GM06990 (cell line): ENCODE data around the gene KCNQ5.

Experiments
- DNase-seq: peaks from one replicate; pipeline ENCODE4 v3.0.0-alpha.2; 2011; ENCODE audit not compliant: insufficient read length; ENCODE audit errors: extremely low read depth
- H3K27me3 ChIP-seq: replicated peaks from 2 replicates; pipeline ENCODE4 v1.6.0; 2011; ENCODE audit warnings: low read length; ENCODE audit not compliant: control insufficient read depth, insufficient read depth
- H3K36me3 ChIP-seq: 2 replicates; pipeline ENCODE4 v1.5.1; 2011; ENCODE audit warnings: low read length; ENCODE audit not compliant: control insufficient read depth, insufficient read depth
- H3K4me3 ChIP-seq: replicated peaks from 2 replicates; pipeline ENCODE4 v1.5.1; 2011; ENCODE audit warnings: low read depth, mild to moderate bottlenecking, control low read depth, low read length
- CTCF ChIP-seq: IDR thresholded peaks from 2 replicates; pipeline ENCODE4 v1.5.1; 2011; ENCODE audit warnings: low read length, control low read depth, mild to moderate bottlenecking, inconsistent platforms; ENCODE audit not compliant: insufficient read depth, poor library complexity, severe bottlenecking

KCNQ5 gene

GRCh38 chr6:72672906-72673305 is 51.0 kb downstream of the KCNQ5 start:
- no peaks in the 10 kb centered on the region for H3K27me3 ChIP-seq
- no peak for DNase-seq
- TF ChIP-seq CTCF, result no peak
- H3K4me3 ChIP-seq, result no peak overlapping the region
- H3K36me3 ChIP-seq, result no peaks in the 10 kb centered on the region

- Histone ChIP-seq H3K27me3 (no peaks in the 10 kb centered on the region), H3K4me3 (no peak overlapping the region), H3K36me3 (no peaks in the 10 kb centered on the region)
- TF ChIP-seq CTCF, result no peak
- no peak for DNase-seq
These were observed 53.0 kb downstream of the KCNQ5 start for GRCh38 chr6:72674842-72675241.

GRCh38 chr6:72675396-72675795 is 53.5 kb downstream of the KCNQ5 start:
- no peak for TF ChIP-seq CTCF
- Histone ChIP-seq H3K4me3 (no peak overlapping the region), H3K27me3 (no peaks in the 10 kb centered on the region), H3K36me3 (no peaks in the 10 kb centered on the region)
- DNase-seq, result no peak

- Histone ChIP-seq H3K27me3 (no peaks in the 10 kb centered on the region), H3K36me3 (no peaks in the 10 kb centered on the region), H3K4me3 (no peak overlapping the region)
- no peak for DNase-seq
- TF ChIP-seq CTCF, result no peak
These were observed 55.1 kb downstream of the KCNQ5 start for GRCh38 chr6:72676995-72677394.

GRCh38 chr6:72677740-72678139 is 55.9 kb downstream of the KCNQ5 start:
- DNase-seq, result no peak
- Histone ChIP-seq H3K4me3 (no peak overlapping the region), H3K36me3 (no peaks in the 10 kb centered on the region)

More at GRCh38 chr6:72677740-72678139, 55.9 kb downstream of the KCNQ5 start:
- no peak for TF ChIP-seq CTCF
- H3K27me3 ChIP-seq, result no peaks in the 10 kb centered on the region
